ENCODE results near the gene PAK5. TPM values are rescaled to one million over a fixed set of nuclear protein-coding genes. Genes with fewer than 3 reads are reported as not detected.

The PAK5 gene
- polyA plus RNA-seq, 2 of the 4 experiments (the other 2 are of a cell fraction): 0.01 TPM; not detected in 1

- no peak for TF ChIP-seq USF2 (IDR thresholded peaks at IDR 0.05)
Measured at GRCh38 chr20:9660236-9660868, 178.5 kb downstream of the PAK5 start (continued).

GRCh38 chr20:9647741-9648140 lies 191.1 kb downstream of the PAK5 start:
- Histone ChIP-seq H3K9me3 (no peaks in the 10 kb centered on the region), H3K27ac (no peak overlapping the region), H3K4me1 (no peaks in the 10 kb centered on the region), H3K4me3 (no peak overlapping the region), H3K4me2 (no peak overlapping the region)
- ATAC-seq (no peak), DNase-seq (ENCODE audit: low read depth in 1 of 2, low spot score in 1 of 2) (no peak), FAIRE-seq (no peak)
- CTCF ChIA-PET: interaction anchor here (1.5 to 1.6 kb wide), 2 partner anchors 11 to 29 kb away, joined by 3 to 5 read pairs; no protein-coding TSS in a partner anchor
- WGBS (ENCODE audit: missing lambda C conversion rate): 58% methylated on average over 2 of the region's 2 CpGs
- POLR2A ChIA-PET: no interaction called here
- no peak for TF ChIP-seq JUNB (IDR thresholded peaks at IDR 0.05)
- TF ChIP-seq EHF (CRISPR knock-in tag; IDR thresholded peaks at IDR 0.05): no peak
- TF ChIP-seq CEBPB (IDR thresholded peaks at IDR 0.05): no peak
- no peak for TF ChIP-seq HDAC2 (IDR thresholded peaks at IDR 0.05)
- no peak for TF ChIP-seq MAX (IDR thresholded peaks at IDR 0.05)
- no peak for TF ChIP-seq PBX3 (IDR thresholded peaks at IDR 0.05)
- TF ChIP-seq TFCP2L1 (CRISPR knock-in tag; IDR thresholded peaks at IDR 0.05): no peak
- TF ChIP-seq ZFP36 (IDR thresholded peaks at IDR 0.05; ENCODE audit: borderline replicate concordance, partially characterized antibody): no peak
- TF ChIP-seq HOXA7 (CRISPR knock-in tag; IDR thresholded peaks at IDR 0.05): no peak
- TF ChIP-seq RAD21 (conservative IDR thresholded peaks at IDR 0.05 in 1 of 2, IDR thresholded peaks at IDR 0.05 in 1 of 2): no peak
- no peak for TF ChIP-seq USF2 (IDR thresholded peaks at IDR 0.05)
- TF ChIP-seq REST (IDR thresholded peaks at IDR 0.05): no peak
- TF ChIP-seq RARB (CRISPR knock-in tag; IDR thresholded peaks at IDR 0.05): no peak
- no peak for TF ChIP-seq HES2 (IDR thresholded peaks at IDR 0.05)
- no peak for TF ChIP-seq ESRRA (IDR thresholded peaks at IDR 0.05; ENCODE audit: borderline replicate concordance, low read length)
- TF ChIP-seq E2F6 (IDR thresholded peaks at IDR 0.05; ENCODE audit: borderline replicate concordance, low read depth): no peak

GRCh38 chr20:9646375-9646774 lies 192.5 kb downstream of the PAK5 start:
- POLR2A ChIA-PET: no interaction called here
- H3K27ac ChIP-seq: no peak overlapping the region
- TF ChIP-seq FOXS1 (CRISPR knock-in tag; IDR thresholded peaks at IDR 0.05): no peak
- no peak for TF ChIP-seq RAD21 (conservative IDR thresholded peaks at IDR 0.05 in 1 of 2, IDR thresholded peaks at IDR 0.05 in 1 of 2)
- no peak for TF ChIP-seq RCOR1 (IDR thresholded peaks at IDR 0.05; ENCODE audit: low read depth, low read length)
- TF ChIP-seq BHLHE40 (IDR thresholded peaks at IDR 0.05; ENCODE audit: low read depth, low read length): no peak
- no peak for TF ChIP-seq HOXB5 (CRISPR knock-in tag; IDR thresholded peaks at IDR 0.05)
- no peak for TF ChIP-seq JUN (IDR thresholded peaks at IDR 0.05)
- TF ChIP-seq ZNF302 (CRISPR knock-in tag; IDR thresholded peaks at IDR 0.05): no peak
- TF ChIP-seq ZFP36 (IDR thresholded peaks at IDR 0.05; ENCODE audit: borderline replicate concordance, partially characterized antibody): no peak
- no peak for TF ChIP-seq MAZ (IDR thresholded peaks at IDR 0.05; ENCODE audit: borderline replicate concordance, low read depth, low read length)
- no peak for TF ChIP-seq SREBF2 (IDR thresholded peaks at IDR 0.05)
- TF ChIP-seq TFCP2L1 (CRISPR knock-in tag; IDR thresholded peaks at IDR 0.05): no peak
- no peak for TF ChIP-seq PHF8 (IDR thresholded peaks at IDR 0.05; ENCODE audit: borderline replicate concordance, low read depth)
- TF ChIP-seq TP53 (CRISPR knock-in tag; IDR thresholded peaks at IDR 0.05): no peak
- no peak for TF ChIP-seq CEBPB (IDR thresholded peaks at IDR 0.05)
- no peak for TF ChIP-seq NR3C1 (IDR thresholded peaks at IDR 0.05)
- no peak overlapping the region for H3K4me2 ChIP-seq
- no peak overlapping the region for H3K4me3 ChIP-seq
- CTCF ChIA-PET: interaction anchor here (1.5 kb wide), 1 partner anchor 28 kb away, joined by 3 read pairs; no protein-coding TSS in a partner anchor
- no peak for FAIRE-seq
- H3K9me3 ChIP-seq: no peaks in the 10 kb centered on the region
- no peak for ATAC-seq
- DNase-seq (ENCODE audit: low read depth in 1 of 2, low spot score in 1 of 2): no peak
- 7% methylated on average over 3 of the region's 3 CpGs for WGBS (ENCODE audit: missing lambda C conversion rate)
- no peaks in the 10 kb centered on the region for H3K4me1 ChIP-seq
